A172 (cell line): ENCODE data around the gene SEMA4D. TPM values are rescaled to one million over a fixed set of nuclear protein-coding genes. Genes with fewer than 3 reads are reported as not detected.

ENCODE experiments used
- DNase-seq: peaks from one replicate; pipeline ENCODE4 v3.0.0-alpha.2; 2015; ENCODE audit warnings: low spot score
- total RNA-seq: library from RNA; depleted of rRNA; stranded (reverse); fragments of >200 nt; shearing (Covaris generic); gene quantifications from 2 replicates; pipeline ENCODE4 v1.2.3, GENCODE V29; 2014

SEMA4D gene
- total RNA-seq, 1 experiment from 2014 or later, result 5.1 TPM

DNA sequence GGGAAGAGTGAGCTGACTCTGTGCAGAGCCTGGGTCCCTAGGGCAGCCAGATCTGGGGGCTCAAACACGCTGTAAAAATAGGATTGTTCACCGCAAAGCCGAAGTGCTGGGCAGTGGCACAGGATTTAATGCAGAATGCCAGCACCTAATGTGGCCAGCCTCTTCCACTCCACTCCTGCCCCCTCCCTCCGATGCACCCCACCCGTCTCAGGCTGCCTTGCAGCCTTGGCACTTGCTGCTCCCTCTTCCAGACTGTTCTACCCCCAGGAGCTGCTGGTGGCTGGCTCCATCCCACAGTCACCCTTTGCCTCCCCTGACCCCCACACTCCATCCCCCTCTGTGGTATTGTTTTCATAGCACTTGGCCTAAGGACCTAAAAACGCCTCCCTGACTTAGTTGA is 86.2 kb downstream of the SEMA4D start:
- DNase-seq, result no peak

DNA sequence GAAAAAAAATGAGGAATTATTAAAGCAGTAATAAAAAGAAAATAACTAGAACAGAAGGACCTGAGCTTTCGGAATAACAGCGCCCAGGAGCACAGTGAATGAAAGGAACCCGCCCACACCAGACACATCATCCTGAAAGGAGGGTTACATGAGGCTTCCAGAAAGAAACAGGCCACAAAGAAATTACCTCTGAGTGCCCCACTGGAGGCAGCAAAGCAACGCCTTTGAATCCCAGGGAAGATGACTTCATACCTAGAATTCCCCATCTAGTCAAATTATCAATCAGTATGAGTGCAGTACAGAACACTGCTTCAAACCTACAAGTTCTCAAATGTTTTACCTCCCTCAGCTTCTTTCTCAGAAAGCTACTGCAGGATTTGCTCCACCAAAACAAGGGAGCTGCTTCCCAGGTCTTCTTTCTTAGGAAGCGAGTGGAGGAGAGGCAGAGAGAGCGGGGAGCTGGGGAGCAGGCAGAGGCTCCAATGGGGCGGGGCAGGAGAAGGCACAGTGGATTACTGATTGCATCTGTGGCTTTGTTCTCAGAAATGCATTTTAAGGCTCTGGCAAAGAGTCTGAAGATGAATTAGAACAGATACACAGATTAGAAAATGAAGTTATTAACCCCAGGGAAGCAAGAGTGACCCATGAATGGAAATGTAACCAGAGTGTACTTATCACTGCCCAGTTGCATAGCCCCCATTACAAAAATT is 87.1 kb downstream of the SEMA4D start:
- DNase-seq, result no peak

GRCh38 chr9:89410022-89410421 is 87.9 kb downstream of the SEMA4D start:
- DNase-seq, result no peak

- DNase-seq, result no peak
Measured at GRCh38 chr9:89409466-89409865, 88.4 kb downstream of the SEMA4D start.

DNA sequence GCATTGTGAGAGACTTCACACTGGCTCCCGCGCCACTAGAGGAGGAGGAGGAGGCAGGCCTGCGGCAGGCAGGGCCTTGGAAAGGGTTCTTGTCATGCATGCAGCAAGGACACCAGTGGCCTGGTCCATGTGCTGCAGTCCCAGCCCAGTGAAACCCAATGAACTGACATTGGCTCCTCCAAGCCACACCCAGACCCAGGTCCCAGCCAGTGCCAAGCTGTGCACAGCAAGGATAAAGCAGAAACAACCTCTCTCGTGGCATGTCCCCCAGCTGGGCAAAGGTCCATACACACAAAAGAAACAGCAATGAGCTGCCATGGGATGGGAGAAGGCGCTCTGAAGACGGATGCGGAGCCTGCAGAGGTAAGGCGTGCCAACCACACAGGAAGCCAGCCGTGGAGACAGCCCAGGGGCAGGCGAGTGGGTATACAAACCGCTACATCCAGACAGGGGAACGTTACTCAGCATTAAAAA is 89.2 kb downstream of the SEMA4D start:
- no peak for DNase-seq

DNA sequence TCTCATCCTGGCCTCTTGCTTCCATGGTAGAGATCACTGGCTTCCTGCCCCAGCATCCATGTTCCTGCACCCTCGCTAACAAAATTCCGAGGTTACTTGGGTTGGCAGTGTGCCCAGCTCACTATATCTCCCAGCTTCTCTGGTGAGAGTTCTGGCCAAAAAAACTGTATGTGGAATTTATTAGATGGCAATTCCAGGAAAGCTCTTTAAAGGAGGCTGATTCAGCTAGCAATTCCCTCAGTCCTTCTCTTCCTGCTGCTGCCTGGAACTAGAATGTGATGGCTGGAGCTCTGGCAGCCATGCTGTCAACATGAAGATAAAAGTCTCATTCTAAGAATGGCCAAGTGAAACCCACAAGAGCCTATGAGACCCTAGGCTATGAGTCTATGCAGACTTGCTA is 90.8 kb downstream of the SEMA4D start:
- DNase-seq, result peak; percentile 34

GRCh38 chr9:89405826-89406225 is 92.1 kb downstream of the SEMA4D start:
- DNase-seq, result no peak

DNA sequence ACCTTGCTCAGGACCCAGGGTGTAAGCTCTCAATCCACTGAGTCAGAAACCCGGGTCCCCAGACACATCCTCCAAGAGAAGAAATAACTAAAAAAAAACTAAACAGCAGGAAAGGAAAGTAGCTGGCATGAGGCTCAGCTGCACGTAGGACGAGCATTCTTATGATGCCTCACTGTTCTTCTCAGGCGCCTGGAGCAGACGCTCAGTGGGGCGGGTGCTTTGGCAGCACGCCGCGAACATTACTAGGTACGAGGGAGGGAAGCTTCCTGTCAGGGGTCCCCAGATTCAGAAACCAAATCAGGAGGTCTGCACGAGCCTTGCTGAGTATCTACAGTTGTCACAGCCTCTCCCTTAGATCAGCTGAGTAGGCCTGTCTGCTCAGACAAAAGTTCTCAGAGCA is 93.8 kb downstream of the SEMA4D start:
- no peak for DNase-seq

GRCh38 chr9:89402695-89403427 is 95.1 kb downstream of the SEMA4D start:
- DNase-seq, result no peak

- no peak for DNase-seq
Measured at GRCh38 chr9:89400403-89401116, 97.4 kb downstream of the SEMA4D start.

GRCh38 chr9:89398621-89399020 is 99.3 kb downstream of the SEMA4D start:
- no peak for DNase-seq

DNA sequence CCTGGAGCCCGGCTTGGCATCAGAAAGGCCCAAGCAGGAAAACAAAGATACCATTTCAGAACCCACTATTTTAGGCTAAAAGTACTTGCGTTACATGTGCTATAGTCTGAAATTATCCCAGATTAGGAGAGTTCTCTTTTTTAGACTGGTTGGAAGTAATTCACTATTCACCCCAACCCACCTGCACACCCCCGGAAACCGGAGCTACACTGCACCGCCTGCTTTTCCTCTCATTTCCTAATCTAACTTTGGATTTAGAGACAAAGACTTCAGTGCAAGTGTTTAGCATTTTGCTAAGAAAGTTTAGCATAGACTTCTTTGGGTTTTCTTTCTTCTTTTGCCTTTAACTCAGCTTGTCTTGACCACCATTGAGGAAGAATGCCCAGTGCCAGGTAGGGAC is 100.4 kb downstream of the SEMA4D start:
- DNase-seq, result no peak

- no peak for DNase-seq
Measured at GRCh38 chr9:89395931-89396710, 101.8 kb downstream of the SEMA4D start.

GRCh38 chr9:89394412-89394811 is 103.5 kb downstream of the SEMA4D start:
- no peak for DNase-seq

- DNase-seq, result no peak
Measured at GRCh38 chr9:89391585-89391984, 106.3 kb downstream of the SEMA4D start.

DNA sequence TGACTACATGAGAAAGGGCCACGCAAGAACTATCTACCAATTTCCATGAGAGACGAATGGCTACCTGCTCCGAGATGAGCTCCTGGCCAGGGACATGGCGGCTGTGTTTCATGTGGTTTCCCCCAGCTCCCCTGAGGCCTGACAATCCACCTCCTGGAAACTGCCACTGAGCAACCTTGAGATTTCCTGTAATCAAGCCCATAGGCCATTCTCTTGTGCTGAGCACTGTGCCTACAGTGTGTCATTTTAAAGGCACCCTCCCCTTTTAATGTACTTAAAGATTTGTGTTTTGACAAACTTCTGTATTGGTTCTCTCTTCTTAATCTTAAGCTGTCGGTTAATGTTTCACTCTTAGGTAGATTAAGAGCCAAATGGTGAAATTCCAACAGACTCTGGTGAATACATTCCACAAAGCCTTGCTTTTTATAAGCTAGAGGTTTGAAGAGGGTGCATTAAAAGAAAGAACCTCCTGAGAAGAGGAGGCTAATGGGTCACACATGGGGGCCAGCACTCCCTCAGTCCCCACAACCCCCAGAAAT is 107.3 kb downstream of the SEMA4D start:
- no peak for DNase-seq

GRCh38 chr9:89390068-89390555 is 107.8 kb downstream of the SEMA4D start:
- no peak for DNase-seq

DNA sequence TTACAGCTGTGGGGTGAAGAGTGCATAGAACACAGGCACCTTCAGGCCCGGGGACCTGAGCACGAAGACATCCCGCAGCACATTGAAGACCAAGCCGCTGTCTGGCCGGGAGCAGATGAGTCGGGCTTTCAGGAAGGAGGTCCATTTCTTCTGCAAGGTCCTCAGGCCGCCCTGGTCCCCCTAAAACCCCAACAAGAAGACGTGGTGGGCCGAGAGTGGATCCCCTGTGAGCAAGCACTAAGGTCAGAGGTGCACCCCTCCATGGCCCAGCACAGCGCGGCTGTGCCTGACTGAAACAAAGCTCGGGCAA is 109.1 kb downstream of the SEMA4D start:
- no peak for DNase-seq

GRCh38 chr9:89388084-89388867 is 109.6 kb downstream of the SEMA4D start:
- DNase-seq, result no peak

DNA sequence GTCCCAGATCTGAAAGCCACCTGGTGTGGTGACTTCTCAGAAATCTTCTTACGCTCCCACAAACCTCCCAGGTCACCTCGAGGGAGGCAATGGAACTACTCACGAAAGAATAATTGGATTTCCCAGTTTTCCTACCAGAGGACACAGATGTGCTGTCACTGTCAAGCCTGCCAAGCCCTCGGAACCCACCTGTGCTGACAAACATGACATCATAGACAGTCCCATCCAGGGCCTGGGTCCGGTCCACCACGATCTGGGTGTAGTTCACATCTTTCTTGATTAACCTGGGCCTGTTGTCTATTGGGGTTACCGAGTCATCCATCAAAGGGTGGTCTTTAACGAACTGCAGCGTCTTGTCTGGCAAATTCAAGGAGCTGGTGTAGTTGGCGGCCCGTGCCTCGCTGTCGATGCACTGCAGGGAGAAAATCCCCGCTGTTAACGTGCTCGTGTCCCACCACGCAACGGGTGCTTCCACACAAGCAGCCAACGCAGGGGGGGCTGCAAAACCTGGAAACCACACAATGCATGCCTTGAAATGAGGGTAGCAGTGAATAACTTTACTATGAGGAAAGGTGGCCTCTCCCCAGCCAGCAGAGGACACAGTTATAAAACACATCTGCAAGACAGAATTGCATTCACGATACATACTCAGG is 110.6 kb downstream of the SEMA4D start:
- DNase-seq, result no peak
